GM18868 (cell line): ENCODE measurements around the gene IPCEF1.

Source experiments
- ATAC-seq: cut with Tn5 transposase; IDR thresholded peaks from one replicate; pipeline ENCODE4 v1.9.1; 2021; ENCODE audit warnings: mild to moderate bottlenecking, moderate library complexity; ENCODE audit not compliant: unreplicated experiment

Gene IPCEF1

DNA sequence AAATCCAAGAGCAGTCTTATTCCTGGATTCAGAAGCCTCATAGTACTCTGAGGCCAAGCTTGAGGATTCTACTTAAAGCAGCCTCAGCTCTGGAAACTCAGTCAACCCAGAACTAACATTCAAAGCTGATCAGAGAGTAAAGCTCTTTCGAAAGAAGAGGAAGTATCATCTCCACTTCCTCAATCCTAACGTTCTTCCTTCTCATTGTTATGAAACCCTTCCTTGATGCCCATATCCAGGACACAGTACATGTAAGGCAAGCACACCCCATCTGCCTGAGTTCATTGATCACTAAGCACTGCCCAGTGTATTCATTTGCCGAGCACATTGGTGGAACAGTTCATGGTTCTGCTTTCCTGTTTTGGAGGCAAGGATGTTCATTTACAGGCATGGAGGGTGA, at the start of gene IPCEF1:
IPCEF1 (minus strand) TSS at position 114 of the 400 bp plus-strand sequence. CDS start 90,856 bp downstream, outside the sequence.
- ATAC-seq: peak; percentile 26

DNA sequence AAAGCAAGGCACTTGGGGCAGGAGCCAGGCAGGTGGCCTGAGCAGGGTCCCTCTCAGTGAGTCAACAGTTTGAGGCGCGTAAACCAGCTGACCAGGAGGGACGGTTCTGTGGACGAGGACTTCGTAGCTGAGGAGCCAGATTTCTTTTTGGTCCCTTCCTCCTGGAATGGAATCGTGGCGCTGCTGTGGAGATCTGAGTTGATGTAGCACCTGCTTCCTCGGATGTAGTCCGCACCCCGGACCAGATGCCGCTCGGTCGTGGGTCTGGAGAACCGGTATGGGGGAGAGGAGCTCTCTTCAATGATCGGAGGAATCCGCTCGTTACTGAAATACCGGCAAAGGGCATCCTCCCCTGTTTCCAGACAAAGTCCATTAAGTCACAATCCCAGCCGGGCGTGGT, 49.7 kb upstream of the IPCEF1 start:
- ATAC-seq: no peak

- ATAC-seq: no peak
Observed at GRCh38 chr6:154404791-154405400, 48.3 kb upstream of the IPCEF1 start.

DNA sequence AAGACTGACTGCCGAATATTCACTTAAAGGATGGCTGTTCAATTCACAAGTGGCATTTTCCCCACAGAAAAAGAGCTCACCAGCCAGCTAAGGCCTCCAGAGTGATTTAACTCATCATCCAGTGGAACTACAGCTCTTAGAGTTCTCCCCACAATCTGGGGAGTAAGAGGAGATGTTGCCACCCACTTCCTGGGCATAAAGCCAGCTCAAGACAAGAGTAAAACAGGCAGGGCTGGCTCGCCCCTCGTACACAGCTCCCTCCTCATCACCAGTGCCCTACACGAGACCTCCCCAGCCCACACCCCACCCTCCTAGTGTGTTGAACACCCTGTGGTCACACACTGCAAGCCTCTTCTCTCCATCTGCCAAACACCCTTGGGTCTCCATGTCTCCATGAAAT, 47.2 kb upstream of the IPCEF1 start:
- ATAC-seq: no peak

- ATAC-seq: no peak
Observed at GRCh38 chr6:154402081-154402780, 45.6 kb upstream of the IPCEF1 start.

GRCh38 chr6:154399097-154399496, 42.5 kb upstream of the IPCEF1 start:
- no peak for ATAC-seq

DNA sequence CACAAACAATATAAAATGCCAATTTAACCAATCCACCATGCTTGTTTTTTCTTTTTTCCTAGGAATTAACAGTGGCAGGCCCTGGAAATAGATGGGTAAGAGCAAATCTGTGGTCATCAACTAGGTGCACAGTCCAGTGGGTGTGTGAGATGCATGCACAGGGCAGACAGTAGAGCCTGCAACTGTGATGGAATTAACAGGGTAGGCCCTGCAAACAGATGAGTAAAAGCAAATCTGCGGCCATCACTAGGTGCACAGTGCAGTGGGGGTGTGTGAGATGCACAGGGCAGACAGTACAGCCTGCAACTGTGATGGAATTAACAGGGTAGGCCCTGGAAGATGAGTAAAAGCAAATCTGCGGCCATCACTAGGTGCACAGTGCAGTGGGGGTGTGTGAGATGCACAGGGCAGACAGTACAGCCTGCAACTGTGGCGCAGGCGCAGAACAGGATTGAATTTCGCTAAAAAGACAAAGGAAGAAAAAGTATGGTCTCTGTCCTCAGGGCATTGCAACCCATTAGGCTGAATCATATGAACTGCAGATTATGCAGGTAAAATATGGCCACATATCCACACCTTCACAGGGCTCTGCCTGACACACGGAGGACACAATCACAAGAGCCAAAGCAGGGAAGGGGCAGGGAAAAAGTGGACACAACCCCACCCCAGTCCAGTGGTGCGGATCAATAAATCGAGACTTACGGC, 41.0 kb upstream of the IPCEF1 start:
- ATAC-seq: no peak

- ATAC-seq: no peak
Observed at GRCh38 chr6:154395878-154396277, 39.3 kb upstream of the IPCEF1 start.

GRCh38 chr6:154395316-154395715, 38.7 kb upstream of the IPCEF1 start:
- ATAC-seq: no peak

DNA sequence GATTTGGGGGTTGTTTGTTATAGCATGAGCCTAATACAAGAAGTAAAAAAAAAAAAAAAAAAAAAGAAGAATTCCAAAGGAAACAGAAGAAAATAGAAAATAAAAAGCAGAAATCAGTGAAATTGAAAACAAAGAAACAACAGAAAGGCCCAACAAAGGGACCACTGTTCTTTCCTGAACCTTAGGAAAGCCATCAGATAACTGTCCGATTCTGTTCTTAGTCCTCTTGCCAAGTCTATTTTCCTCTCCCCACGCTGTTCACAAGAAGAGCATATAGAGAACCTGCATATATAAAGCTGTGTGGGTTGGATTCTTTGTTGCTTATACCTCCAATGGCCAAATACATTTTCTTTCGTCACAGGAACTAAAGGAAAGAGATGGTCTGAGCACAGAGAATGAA, 38.0 kb upstream of the IPCEF1 start:
- no peak for ATAC-seq

GRCh38 chr6:154390034-154390433, 33.4 kb upstream of the IPCEF1 start:
- ATAC-seq: no peak

- ATAC-seq: no peak
Observed at GRCh38 chr6:154388803-154389202, 32.2 kb upstream of the IPCEF1 start.

DNA sequence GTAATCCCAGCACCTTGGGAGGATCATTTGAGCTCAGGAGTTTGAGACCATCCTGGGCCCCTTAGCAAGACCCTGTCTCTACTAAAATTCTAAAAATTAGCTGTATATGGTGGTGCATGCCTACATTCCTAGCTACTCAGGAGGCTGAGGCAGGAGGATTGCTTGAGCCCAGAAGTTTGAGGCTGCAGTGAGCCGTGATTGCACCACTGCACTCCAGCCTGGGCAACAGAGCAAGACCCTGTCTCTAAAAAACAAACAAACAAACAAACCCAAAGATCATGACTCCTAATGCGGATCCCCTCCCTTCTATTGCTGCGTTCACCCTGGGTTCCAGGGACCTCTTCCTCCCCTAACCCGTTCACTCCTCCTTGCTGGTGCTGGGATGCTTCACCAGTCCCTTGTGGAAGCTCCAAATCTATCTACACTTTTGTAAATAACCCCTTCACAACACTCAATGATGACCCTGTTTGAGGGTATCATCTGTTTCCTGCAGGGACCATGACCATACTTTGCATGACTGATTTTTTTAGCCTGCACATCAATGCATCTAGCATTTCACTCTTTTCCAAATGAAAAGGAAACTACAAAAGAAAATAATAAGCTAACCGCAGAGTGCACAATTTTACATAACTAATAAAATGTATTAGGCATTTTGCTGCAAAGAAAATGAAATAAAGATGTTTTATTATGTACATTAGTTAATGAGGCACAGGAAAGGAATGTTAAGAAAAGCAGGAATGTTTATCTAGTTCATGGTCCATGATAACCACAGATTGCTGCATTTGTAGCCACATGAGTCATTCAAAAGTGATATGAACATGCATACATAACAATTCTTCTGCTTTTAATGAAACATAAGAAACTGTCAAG, 30.5 kb upstream of the IPCEF1 start:
- no peak for ATAC-seq

GRCh38 chr6:154384191-154384590, 27.6 kb upstream of the IPCEF1 start:
- ATAC-seq: no peak

GRCh38 chr6:154383273-154383672, 26.7 kb upstream of the IPCEF1 start:
- no peak for ATAC-seq

GRCh38 chr6:154382740-154383139, 26.1 kb upstream of the IPCEF1 start:
- ATAC-seq: no peak

- no peak for ATAC-seq
Observed at GRCh38 chr6:154381548-154381947, 24.9 kb upstream of the IPCEF1 start.

- ATAC-seq: no peak
Observed at GRCh38 chr6:154380741-154381140, 24.1 kb upstream of the IPCEF1 start.

- no peak for ATAC-seq
Observed at GRCh38 chr6:154379585-154379984, 23.0 kb upstream of the IPCEF1 start.

GRCh38 chr6:154378518-154378917, 21.9 kb upstream of the IPCEF1 start:
- no peak for ATAC-seq

- ATAC-seq: no peak
Observed at GRCh38 chr6:154377726-154378125, 21.1 kb upstream of the IPCEF1 start.
